ENCODE results near the gene ZNF214.
"Not testable (repeated sequence)": the region's sequence is repeated elsewhere in the genome, so short reads cannot be mapped to it uniquely, and the experiment has no call there.

ZNF214 gene

DNA sequence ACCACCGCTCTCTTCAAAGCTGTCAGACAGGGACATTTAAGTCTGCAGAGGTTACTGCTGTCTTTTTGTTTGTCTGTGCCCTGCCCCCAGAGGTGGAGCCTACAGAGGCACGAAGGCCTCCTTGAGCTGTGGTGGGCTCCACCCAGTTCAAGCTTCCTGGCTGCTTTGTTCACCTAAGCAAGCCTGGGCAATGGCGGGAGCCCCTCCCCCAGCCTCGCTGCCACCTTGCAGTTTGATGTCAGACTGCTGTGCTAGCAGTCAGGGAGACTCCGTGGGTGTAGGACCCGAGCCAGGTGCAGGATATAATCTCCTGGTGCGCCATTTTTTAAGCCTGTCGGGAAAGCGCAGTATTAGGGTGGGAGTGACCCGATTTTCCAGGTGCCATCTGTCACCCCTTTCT is 65.9 kb downstream of the ZNF214 start:
- H3K4me3 ChIP-seq (ENCODE audit: low read depth, low read length); H3K4ac ChIP-seq (ENCODE audit: low read depth, low read length); H3K79me2 ChIP-seq (ENCODE audit: control insufficient read depth, insufficient read depth, low read length, poor library complexity); H2BK12ac ChIP-seq (ENCODE audit: low read length); H2AK5ac ChIP-seq (ENCODE audit: low read length); H4K8ac ChIP-seq (ENCODE audit: low read depth, low read length); H3K27me3 ChIP-seq (ENCODE audit: insufficient read depth, low read length); H2BK120ac ChIP-seq (ENCODE audit: insufficient read depth, low read length, poor library complexity); H3K4me2 ChIP-seq (ENCODE audit: low read length); H3K9me3 ChIP-seq (ENCODE audit: insufficient read depth, low read depth, low read length); H2AFZ ChIP-seq (ENCODE audit: insufficient read depth, low read length, poor library complexity); H3K18ac ChIP-seq (ENCODE audit: low read length); H4K91ac ChIP-seq (ENCODE audit: low read depth, low read length); H4K12ac ChIP-seq (ENCODE audit: low read depth, low read length); H3K4me1 ChIP-seq (ENCODE audit: control insufficient read depth in 1 of 2, insufficient read depth in 2 of 2, low read length in 2 of 2); H3K14ac ChIP-seq (ENCODE audit: low read length); H3K79me1 ChIP-seq (ENCODE audit: low read length); DNase-seq; H3K36me3 ChIP-seq (ENCODE audit: control insufficient read depth in 1 of 2, insufficient read depth in 2 of 2, low read length in 2 of 2); H3K9ac ChIP-seq (ENCODE audit: low read length); H3K27ac ChIP-seq (ENCODE audit: low read depth, low read length); H3K23ac ChIP-seq (ENCODE audit: low read length); H2BK5ac ChIP-seq (ENCODE audit: low read depth, low read length, poor library complexity): not testable (repeated sequence)
- no CpG with 5 or more reads among the region's 10 CpGs for WGBS (ENCODE audit: extremely low coverage, insufficient coverage, insufficient read length)
